H1 (cell line): ENCODE data around the gene PBX3. TPM values are rescaled to one million over a fixed set of nuclear protein-coding genes. Genes with fewer than 3 reads are reported as not detected.
"Not testable (repeated sequence)": the region's sequence is repeated elsewhere in the genome, so short reads cannot be mapped to it uniquely, and the experiment has no call there.

Experiments
- CTCF ChIA-PET: fragments of 300-600 bp; sonication (Branson Sonifier 250); formaldehyde crosslinking; loops from one replicate; lab custom pipeline; 2021; ENCODE audit not compliant: partially characterized antibody; lab: Charles Lee
- POLR2A ChIA-PET: fragments of 300-600 bp; sonication (Branson Sonifier 250); formaldehyde crosslinking; loops from one replicate; lab custom pipeline; 2021; ENCODE audit warnings: inconsistent platforms; ENCODE audit not compliant: partially characterized antibody; lab: Charles Lee
- DNase-seq, 2 experiments: peaks; one replicate each; pipeline versions ENCODE4 v3.0.0 to v3.0.0-alpha.2; 2010 to 2022; ENCODE audit warnings: low spot score in 2 of 2, low read depth in 1 of 2, mixed read lengths in 1 of 2
- FAIRE-seq: peaks from 2 replicates; lab custom pipeline; 2011; peaks lifted over from hg19 to GRCh38; lab: Jason Lieb, UNC
- H2AFZ ChIP-seq: 2 replicates; pipeline ENCODE4 v1.8.1; 2012; ENCODE audit warnings: low read length, inconsistent platforms
- H2AK5ac ChIP-seq: 2 replicates; pipeline ENCODE4 v1.6.1; 2013; ENCODE audit warnings: low read depth, low read length
- H2BK120ac ChIP-seq: replicated peaks from 2 replicates; pipeline ENCODE3; 2013; ENCODE audit warnings: low read depth, low read length, inconsistent platforms
- H2BK12ac ChIP-seq: 2 replicates; pipeline ENCODE4 v1.6.1; 2013; ENCODE audit warnings: low read depth, low read length
- H2BK15ac ChIP-seq: 2 replicates; pipeline ENCODE4 v1.6.1; 2013; ENCODE audit warnings: low read length
- H2BK20ac ChIP-seq: 2 replicates; pipeline ENCODE4 v1.6.1; 2013; ENCODE audit warnings: low read length
- H2BK5ac ChIP-seq: 2 replicates; pipeline ENCODE4 v1.6.1; 2013; ENCODE audit warnings: low read depth, low read length
- H3K14ac ChIP-seq: 2 replicates; pipeline ENCODE4 v1.6.1; 2013; ENCODE audit warnings: inconsistent platforms; ENCODE audit not compliant: insufficient read length
- H3K18ac ChIP-seq: 2 replicates; pipeline ENCODE4 v1.6.1; 2013; ENCODE audit warnings: low read length; ENCODE audit errors: extremely low read depth
- H3K23ac ChIP-seq: 2 replicates; pipeline ENCODE4 v1.6.1; 2013; ENCODE audit warnings: inconsistent platforms; ENCODE audit not compliant: insufficient read length
- H3K23me2 ChIP-seq: 2 replicates; pipeline ENCODE4 v1.6.1; 2013; ENCODE audit warnings: low read depth, low read length
- H3K27ac ChIP-seq: 2 replicates; pipeline ENCODE4 v1.6.1; 2011; ENCODE audit warnings: low read depth, low read length, inconsistent platforms
- H3K27me3 ChIP-seq, 4 experiments: replicated peaks in 1 of 4; 1 replicate in 1 of 4; 2 replicates in 3 of 4; pipeline versions ENCODE4 v1.6.1 to v1.8.1; 2011 to 2013; ENCODE audit warnings: low read length in 3 of 4, mild to moderate bottlenecking in 3 of 4, inconsistent platforms in 2 of 4, mixed read lengths in 2 of 4, moderate library complexity in 1 of 4; ENCODE audit not compliant: control insufficient read depth in 3 of 4, insufficient read depth in 3 of 4; ENCODE audit errors: extremely low read depth in 1 of 4
- H3K36me3 ChIP-seq, 4 experiments: 2 replicates each; pipeline versions ENCODE4 v1.6.1 to v1.8.1; 2011 to 2013; ENCODE audit warnings: mild to moderate bottlenecking in 4 of 4, low read length in 3 of 4, moderate library complexity in 2 of 4, control low read depth in 1 of 4, inconsistent platforms in 1 of 4; ENCODE audit not compliant: insufficient read depth in 4 of 4, control insufficient read depth in 2 of 4
- H3K4ac ChIP-seq: replicated peaks from 2 replicates; pipeline ENCODE3; 2013; ENCODE audit warnings: low read length, low read depth, mixed read lengths, inconsistent platforms; ENCODE audit not compliant: insufficient read length
- H3K4me1 ChIP-seq, 4 experiments: replicated peaks in 1 of 4; 1 replicate in 1 of 4; 2 replicates in 3 of 4; pipeline versions ENCODE4 v1.6.1 to v1.8.1; 2011 to 2013; ENCODE audit warnings: low read length in 3 of 4, inconsistent platforms in 2 of 4, mixed read lengths in 1 of 4; ENCODE audit not compliant: insufficient read depth in 4 of 4, control insufficient read depth in 3 of 4
- H3K4me2 ChIP-seq, 2 experiments: 2 replicates each; pipeline versions ENCODE4 v1.6.1 to v1.8.1; 2011 to 2013; ENCODE audit warnings: low read depth in 2 of 2, low read length in 2 of 2, control low read depth in 1 of 2, inconsistent platforms in 1 of 2, mild to moderate bottlenecking in 1 of 2; ENCODE audit not compliant: insufficient read depth in 1 of 2
- H3K4me3 ChIP-seq, 4 experiments: fragments of 200-600, 300-600 bp in 1 of 4; sonication (generic), shearing (Covaris generic), sonication (Bioruptor Twin) in 1 of 4; 2 replicates each; pipeline versions ENCODE4 v1.5.1 to v1.8.1; 2011 to 2016; ENCODE audit warnings: low read length in 4 of 4, low read depth in 3 of 4, control low read depth in 2 of 4, inconsistent platforms in 2 of 4, mild to moderate bottlenecking in 2 of 4, mixed read lengths in 1 of 4, moderate library complexity in 1 of 4; ENCODE audit not compliant: insufficient read depth in 2 of 4; ENCODE audit errors: extremely low read depth in 1 of 4
- H3K56ac ChIP-seq: replicated peaks from 2 replicates; pipeline ENCODE3; 2013; ENCODE audit warnings: low read depth, mild to moderate bottlenecking, mixed read lengths, low read length, inconsistent platforms; ENCODE audit not compliant: insufficient read length
- H3K79me1 ChIP-seq: 2 replicates; pipeline ENCODE4 v1.6.1; 2013; ENCODE audit warnings: low read depth, low read length, control low read depth
- H3K79me2 ChIP-seq, 2 experiments: 2 replicates each; pipeline versions ENCODE4 v1.6.1 to v1.8.1; 2012 to 2013; ENCODE audit warnings: low read length in 2 of 2, mild to moderate bottlenecking in 2 of 2, inconsistent platforms in 1 of 2; ENCODE audit not compliant: insufficient read depth in 2 of 2, control insufficient read depth in 1 of 2
- H3K9ac ChIP-seq, 4 experiments: replicated peaks in 1 of 4; 1 replicate in 1 of 4; 2 replicates in 3 of 4; pipeline versions ENCODE4 v1.6.1 to v1.8.1; 2011 to 2013; ENCODE audit warnings: low read depth in 3 of 4, low read length in 3 of 4, control low read depth in 2 of 4, mild to moderate bottlenecking in 2 of 4, moderate library complexity in 2 of 4, inconsistent platforms in 1 of 4; ENCODE audit errors: extremely low read depth in 1 of 4
- H3K9me3 ChIP-seq, 2 experiments: 2 replicates each; pipeline versions ENCODE4 v1.6.1 to v1.8.1; 2012 to 2013; ENCODE audit warnings: mild to moderate bottlenecking in 2 of 2, moderate library complexity in 2 of 2, control low read depth in 1 of 2, inconsistent platforms in 1 of 2, low read depth in 1 of 2, low read length in 1 of 2, mixed read lengths in 1 of 2; ENCODE audit not compliant: insufficient read depth in 2 of 2
- H4K20me1 ChIP-seq, 2 experiments: replicated peaks in 1 of 2; 2 replicates each; pipeline versions ENCODE3 to v1.8.1; 2011 to 2013; ENCODE audit warnings: inconsistent platforms in 2 of 2, low read length in 2 of 2, mild to moderate bottlenecking in 1 of 2; ENCODE audit not compliant: insufficient read depth in 2 of 2, control insufficient read depth in 1 of 2
- H4K5ac ChIP-seq: 2 replicates; pipeline ENCODE4 v1.6.1; 2013; ENCODE audit warnings: low read length, low read depth, mixed read lengths, inconsistent platforms; ENCODE audit not compliant: insufficient read length
- H4K8ac ChIP-seq: 2 replicates; pipeline ENCODE4 v1.8.0; 2013; ENCODE audit warnings: mild to moderate bottlenecking, moderate library complexity, low read length, inconsistent platforms; ENCODE audit not compliant: insufficient read depth; ENCODE audit errors: extremely low read depth
- H4K91ac ChIP-seq: replicated peaks from 2 replicates; pipeline ENCODE3; 2013; ENCODE audit warnings: low read length, mixed read lengths, inconsistent platforms; ENCODE audit not compliant: insufficient read length
- WGBS, 2 experiments: shearing (Covaris generic) in 1 of 2; methylation state at CpG; one replicate each; pipeline versions ENCODE4 v1.1.6 to v1.1.7; 2013 to 2015; ENCODE audit warnings: low lambda C conversion rate in 2 of 2, mixed read lengths in 2 of 2, inconsistent platforms in 1 of 2, low coverage in 1 of 2, missing lambda C conversion rate in 1 of 2; ENCODE audit not compliant: insufficient replicate concordance in 2 of 2, insufficient coverage in 1 of 2, insufficient read length in 1 of 2; ENCODE audit errors: extremely low coverage in 1 of 2, missing lambda C conversion rate in 1 of 2; 5-methylcytosine and 5-hydroxymethylcytosine counted together
- polyA plus RNA-seq, 7 experiments: library from polyadenylated mRNA; depleted of rRNA in 3 of 7; stranded (reverse) in 5 of 7; unstranded in 2 of 7; fragments of >200 nt in 5 of 7; fragments of 200-250 nt in 2 of 7; gene quantifications; 1 replicate in 5 of 7; 2 replicates in 1 of 7; 4 replicates in 1 of 7; pipeline versions ENCODE4 v1.2.1 to v1.2.3, GENCODE V29; 2011 to 2013; ENCODE audit warnings: missing spikeins in 2 of 7, mixed read lengths in 2 of 7
- total RNA-seq: library from RNA; stranded (reverse); fragmentation: NEBNext Ultra II Directional; extraction: Animal tissue kit (Norgen Biotek cat#: 25700); gene quantifications from 2 replicates; pipeline ENCODE4 v1.2.1, GENCODE V29; 2021

PBX3 gene
- total and polyA plus RNA-seq, 2 of the 8 experiments (the other 6 are each of a cell fraction or from before 2014, with no cell fraction given) = 22.7 to 44.3 TPM

GRCh38 chr9:125776789-125777188 is 29.6 kb downstream of the PBX3 start:
- H3K23ac ChIP-seq, DNase-seq, H2BK5ac ChIP-seq, H2AK5ac ChIP-seq, H4K5ac ChIP-seq, H2AFZ ChIP-seq, H2BK15ac ChIP-seq, CTCF ChIA-PET, H3K4ac ChIP-seq, H4K8ac ChIP-seq, POLR2A ChIA-PET, H3K4me3 ChIP-seq, H2BK120ac ChIP-seq, H2BK12ac ChIP-seq, H3K9ac ChIP-seq, H4K20me1 ChIP-seq, FAIRE-seq, H3K79me1 ChIP-seq, H3K56ac ChIP-seq, H3K4me2 ChIP-seq, H3K23me2 ChIP-seq, H2BK20ac ChIP-seq, H3K27me3 ChIP-seq, H3K4me1 ChIP-seq, H4K91ac ChIP-seq, H3K14ac ChIP-seq, H3K18ac ChIP-seq, H3K27ac ChIP-seq, H3K36me3 ChIP-seq: not testable (repeated sequence)
- Histone ChIP-seq H3K9me3 (peaks cover 4 to 13% of the 10 kb centered on the region in 2 experiments; a peak in 1 of 4 replicates), H3K79me2 (peaks cover 0 to 59% of the 10 kb centered on the region in 2 experiments; a peak in 2 of 4 replicates)
- 93% methylated on average over 3 of the region's 4 CpGs; no CpG with 5 or more reads in 1 of the 2 experiments for whole genome bisulfite sequencing, 2 experiments
